ENCODE measurements around the gene MYCBPAP. TPM values are rescaled to one million over a fixed set of nuclear protein-coding genes. Genes with fewer than 3 reads are reported as not detected.

The MYCBPAP gene
- polyA plus RNA-seq, 3 donors: not detected

- peak; percentile 12 to 59 (median 40) for DNase-seq
- Histone ChIP-seq H3K4me3 (replicated peaks in 1 of 3; ENCODE audit: low read depth in 2 of 3, low read length in 3 of 3) (no peak overlapping the region), H3K9me3 (replicated peaks in 1 of 2; ENCODE audit: control insufficient read depth in 1 of 2, insufficient read depth in 1 of 2, low read length in 2 of 2) (peaks cover 0 to 12% of the 10 kb centered on the region in 2 donors), H3K4me1 (ENCODE audit: control insufficient read depth in 1 of 2, insufficient read depth in 2 of 2, low read length in 2 of 2) (peaks cover 8% of the 10 kb centered on the region in 2 donors), H3K27me3 (ENCODE audit: control insufficient read depth in 2 of 2, insufficient read depth in 2 of 2, low read length in 2 of 2) (peaks cover 45 to 64% of the 10 kb centered on the region in 2 donors), H3K79me2 (ENCODE audit: insufficient read depth, low read length) (no peaks in the 10 kb centered on the region), H3K4me2 (replicated peaks; ENCODE audit: extremely low read depth, low read length, poor library complexity, severe bottlenecking) (no peak overlapping the region), H3K27ac (ENCODE audit: low read depth in 1 of 2, low read length in 2 of 2) (no peak overlapping the region), H3K9ac (ENCODE audit: insufficient read depth, low read length, poor library complexity, severe bottlenecking) (no peak overlapping the region), H4K20me1 (ENCODE audit: insufficient read depth, low read length) (no peaks in the 10 kb centered on the region), H2AFZ (ENCODE audit: insufficient read depth, low read depth, low read length, poor library complexity, severe bottlenecking) (no peak overlapping the region), H3K36me3 (replicated peaks in 1 of 2; ENCODE audit: control insufficient read depth in 1 of 2, insufficient read depth in 2 of 2, low read length in 2 of 2) (no peaks in the 10 kb centered on the region)
- Mint-ChIP-seq H3K36me3 (no peaks in the 10 kb centered on the region), H3K4me3 (peak overlapping the region in 1 of 2 donors; percentile 74), H3K4me1 (peaks cover 12% of the 10 kb centered on the region), H3K27ac (peak overlapping the region in 5 of 7 donors; percentile 13 to 70 (median 38)), H3K27me3 (ENCODE audit: low read depth in 3 of 3) (peaks cover 55 to 80% (median 66%) of the 10 kb centered on the region in 3 donors), H3K9me3 (peaks cover 0 to 14% (median 2%) of the 10 kb centered on the region in 7 donors)
- intact Hi-C loops (cut with micrococcal nuclease): no loop called here
- TF ChIP-seq CTCF (IDR thresholded peaks at IDR 0.05): no peak
- 50% methylated on average over 2 of the region's 10 CpGs for WGBS (ENCODE audit: insufficient coverage)
Measured at GRCh38 chr17:50565402-50566350, 57.4 kb downstream of the MYCBPAP start.

- Histone ChIP-seq H2AFZ (ENCODE audit: insufficient read depth, low read depth, low read length, poor library complexity, severe bottlenecking) (no peak overlapping the region), H3K79me2 (ENCODE audit: insufficient read depth, low read length) (no peaks in the 10 kb centered on the region), H3K4me3 (replicated peaks in 1 of 3; ENCODE audit: low read depth in 2 of 3, low read length in 3 of 3) (no peak overlapping the region), H4K20me1 (ENCODE audit: insufficient read depth, low read length) (no peaks in the 10 kb centered on the region), H3K9me3 (replicated peaks in 1 of 2; ENCODE audit: control insufficient read depth in 1 of 2, insufficient read depth in 1 of 2, low read length in 2 of 2) (peaks cover 0 to 12% of the 10 kb centered on the region in 2 donors), H3K27me3 (ENCODE audit: control insufficient read depth in 2 of 2, insufficient read depth in 2 of 2, low read length in 2 of 2) (peaks cover 40 to 56% of the 10 kb centered on the region in 2 donors), H3K36me3 (replicated peaks in 1 of 2; ENCODE audit: control insufficient read depth in 1 of 2, insufficient read depth in 2 of 2, low read length in 2 of 2) (no peaks in the 10 kb centered on the region), H3K4me2 (replicated peaks; ENCODE audit: extremely low read depth, low read length, poor library complexity, severe bottlenecking) (no peak overlapping the region), H3K9ac (ENCODE audit: insufficient read depth, low read length, poor library complexity, severe bottlenecking) (no peak overlapping the region), H3K27ac (ENCODE audit: low read depth in 1 of 2, low read length in 2 of 2) (no peak overlapping the region), H3K4me1 (ENCODE audit: control insufficient read depth in 1 of 2, insufficient read depth in 2 of 2, low read length in 2 of 2) (no peaks in the 10 kb centered on the region)
- Mint-ChIP-seq H3K9me3 (peaks cover 0 to 14% (median 2%) of the 10 kb centered on the region in 7 donors), H3K36me3 (no peaks in the 10 kb centered on the region), H3K27me3 (ENCODE audit: low read depth in 3 of 3) (peaks cover 57 to 70% (median 63%) of the 10 kb centered on the region in 3 donors), H3K4me3 (peak overlapping the region in 1 of 2 donors; percentile 14), H3K4me1 (peaks cover 12% of the 10 kb centered on the region), H3K27ac (peak overlapping the region in 2 of 7 donors; percentile 10 to 68)
- intact Hi-C loops (cut with micrococcal nuclease): no loop called here
- no peak for DNase-seq
- no peak for TF ChIP-seq CTCF (IDR thresholded peaks at IDR 0.05)
- WGBS (ENCODE audit: insufficient coverage): no CpG with 5 or more reads among the region's 2 CpGs
Measured at GRCh38 chr17:50566886-50567285, 58.6 kb downstream of the MYCBPAP start.
